Daoy (cell line): ENCODE measurements around the gene ARHGAP8. TPM values are rescaled to one million over a fixed set of nuclear protein-coding genes. Genes with fewer than 3 reads are reported as not detected.
"Not testable (repeated sequence)": the region's sequence is repeated elsewhere in the genome, so short reads cannot be mapped to it uniquely, and the experiment has no call there.

Experiments
- DNase-seq: peaks from one replicate; pipeline ENCODE4 v3.0.0-alpha.2; 2015; ENCODE audit warnings: low read depth
- total RNA-seq: library from RNA; depleted of rRNA; stranded (reverse); fragments of >200 nt; shearing (Covaris generic); gene quantifications from 2 replicates; pipeline ENCODE4 v1.2.3, GENCODE V29; 2014

ARHGAP8 gene
- total RNA-seq, 1 experiment from 2014 or later: 4.6 TPM

DNA sequence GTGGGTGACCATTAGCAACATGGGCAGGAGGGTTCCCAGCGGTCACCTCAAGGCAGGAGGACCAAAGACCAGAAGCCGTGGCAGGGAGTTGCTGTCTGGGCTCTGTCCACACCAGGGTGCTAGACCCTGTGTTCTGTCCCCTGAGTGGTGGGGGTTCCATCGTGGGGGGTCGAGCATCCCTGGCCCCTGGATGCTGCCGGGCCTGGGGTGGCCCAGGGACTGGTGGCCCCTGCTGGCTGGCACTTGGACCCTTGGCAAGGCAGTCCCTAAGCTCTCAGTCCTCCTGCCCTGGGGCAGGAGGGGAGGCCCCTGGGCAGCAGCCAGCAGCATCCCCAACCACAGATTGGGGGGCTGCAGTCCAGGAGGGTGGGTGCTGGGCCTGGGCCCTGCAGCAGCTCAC lies 13.4 kb upstream of the ARHGAP8 start:
- DNase-seq: no peak

DNA sequence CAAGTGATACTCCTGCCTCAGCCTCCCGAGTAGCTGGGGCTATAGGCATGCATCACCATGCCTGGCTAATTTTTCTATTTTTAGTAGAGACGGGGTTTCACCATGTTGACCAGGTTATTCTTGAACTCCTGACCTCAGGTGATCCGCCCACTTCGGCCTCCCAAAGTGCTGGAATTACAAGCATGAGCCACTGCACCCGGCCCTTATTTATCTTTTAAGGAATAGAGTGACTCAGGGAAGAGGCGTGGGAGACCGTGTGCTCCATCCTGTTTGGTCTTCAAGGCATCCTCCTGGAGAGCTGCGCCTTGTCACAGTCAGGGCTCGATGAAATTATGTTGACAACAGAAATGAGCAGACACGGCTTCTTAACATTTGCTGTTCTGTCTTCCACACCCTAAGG lies 12.7 kb upstream of the ARHGAP8 start:
- DNase-seq: peak; percentile 81

GRCh38 chr22:44740307-44740706 lies 12.1 kb upstream of the ARHGAP8 start:
- DNase-seq: no peak

- DNase-seq: no peak
Measured at GRCh38 chr22:44741929-44742328, 10.4 kb upstream of the ARHGAP8 start.

DNA sequence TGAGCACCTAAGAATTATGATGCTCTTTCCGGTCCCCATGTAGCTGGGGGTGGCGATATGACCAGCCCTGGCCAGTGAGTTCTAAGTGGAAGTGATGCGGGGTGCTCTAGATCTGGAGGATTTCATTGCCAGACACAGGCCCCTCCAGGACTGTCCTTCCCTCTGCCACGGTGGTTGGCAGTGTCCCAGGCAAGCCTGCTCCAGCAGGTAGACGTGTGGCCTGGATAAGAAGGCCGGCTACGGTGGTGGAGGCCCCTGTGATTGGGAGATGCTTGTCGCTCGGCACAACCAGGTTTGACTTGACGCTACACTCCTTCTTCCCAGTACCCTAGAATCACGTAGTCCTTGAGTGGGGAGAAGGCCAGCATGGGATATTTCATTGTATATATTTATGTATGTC lies 9.1 kb upstream of the ARHGAP8 start:
- no peak for DNase-seq

DNA sequence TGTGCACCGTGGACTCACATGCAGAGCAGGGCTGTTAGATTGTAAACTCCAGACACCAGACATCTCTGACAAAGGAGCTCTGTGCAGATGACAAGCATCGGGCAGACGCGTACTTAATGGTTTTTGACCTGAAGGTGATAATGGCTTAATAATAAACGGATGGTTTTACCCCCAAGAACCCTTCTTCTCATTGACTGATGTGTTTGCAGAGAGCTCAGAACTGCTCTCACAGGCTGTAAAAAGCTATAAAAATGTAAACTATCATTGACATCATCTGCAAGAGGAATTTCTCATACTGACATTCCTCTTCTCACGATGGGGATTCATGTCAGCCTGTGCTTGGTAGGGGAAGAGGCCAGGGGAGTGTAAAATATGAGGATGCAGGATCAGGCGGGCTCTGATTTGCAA lies 8.6 kb upstream of the ARHGAP8 start:
- no peak for DNase-seq

DNA sequence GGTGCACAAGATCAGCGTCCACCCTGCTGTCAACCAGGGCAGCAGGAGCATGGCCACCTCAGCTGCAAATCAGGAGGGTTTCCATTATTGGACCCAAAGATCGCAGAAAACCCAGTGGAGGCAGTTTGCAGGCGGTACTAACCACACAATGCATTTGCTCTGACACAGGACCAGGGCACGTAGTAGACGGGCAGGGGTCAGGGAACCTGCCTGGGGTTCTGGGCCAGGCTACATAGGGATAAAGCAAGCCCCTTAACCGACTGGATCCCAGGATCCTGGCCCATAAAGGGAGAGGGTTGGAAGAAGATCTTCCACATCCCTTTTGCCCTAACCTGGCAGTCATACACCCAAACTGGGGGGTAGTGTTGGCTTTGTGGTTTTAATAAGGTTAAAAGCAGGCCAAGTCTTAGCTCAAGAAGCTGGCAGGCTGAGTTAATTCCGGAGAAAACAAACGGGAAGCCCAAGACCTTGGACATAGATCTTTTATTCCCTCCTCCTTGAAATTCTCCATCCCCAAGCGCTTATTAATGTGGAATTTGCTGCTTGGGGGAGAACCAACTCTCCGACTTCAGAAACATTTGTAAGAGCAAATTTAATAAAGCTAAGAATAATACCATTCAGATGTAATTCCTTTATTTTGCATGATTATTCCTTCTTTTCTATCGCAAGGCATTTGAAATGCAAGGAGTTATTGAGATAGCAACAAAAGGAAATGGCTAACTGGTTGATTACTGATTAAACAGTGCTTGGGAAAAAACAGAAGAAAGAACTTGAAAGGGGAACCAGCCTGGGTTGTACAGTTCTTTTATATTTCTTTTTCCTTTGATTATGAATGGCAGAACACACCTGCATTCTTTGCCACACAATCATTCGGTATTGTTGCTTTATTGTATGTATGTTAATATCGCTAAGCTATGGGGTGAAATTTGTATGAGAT lies 6.3 kb upstream of the ARHGAP8 start:
- DNase-seq: no peak

- DNase-seq: not testable (repeated sequence)
Measured at GRCh38 chr22:44747784-44748127, 4.6 kb upstream of the ARHGAP8 start.

- DNase-seq: no peak
Measured at GRCh38 chr22:44748524-44748923, 3.9 kb upstream of the ARHGAP8 start.

- DNase-seq: no peak
Measured at GRCh38 chr22:44750481-44750880, 1.9 kb upstream of the ARHGAP8 start.

DNA sequence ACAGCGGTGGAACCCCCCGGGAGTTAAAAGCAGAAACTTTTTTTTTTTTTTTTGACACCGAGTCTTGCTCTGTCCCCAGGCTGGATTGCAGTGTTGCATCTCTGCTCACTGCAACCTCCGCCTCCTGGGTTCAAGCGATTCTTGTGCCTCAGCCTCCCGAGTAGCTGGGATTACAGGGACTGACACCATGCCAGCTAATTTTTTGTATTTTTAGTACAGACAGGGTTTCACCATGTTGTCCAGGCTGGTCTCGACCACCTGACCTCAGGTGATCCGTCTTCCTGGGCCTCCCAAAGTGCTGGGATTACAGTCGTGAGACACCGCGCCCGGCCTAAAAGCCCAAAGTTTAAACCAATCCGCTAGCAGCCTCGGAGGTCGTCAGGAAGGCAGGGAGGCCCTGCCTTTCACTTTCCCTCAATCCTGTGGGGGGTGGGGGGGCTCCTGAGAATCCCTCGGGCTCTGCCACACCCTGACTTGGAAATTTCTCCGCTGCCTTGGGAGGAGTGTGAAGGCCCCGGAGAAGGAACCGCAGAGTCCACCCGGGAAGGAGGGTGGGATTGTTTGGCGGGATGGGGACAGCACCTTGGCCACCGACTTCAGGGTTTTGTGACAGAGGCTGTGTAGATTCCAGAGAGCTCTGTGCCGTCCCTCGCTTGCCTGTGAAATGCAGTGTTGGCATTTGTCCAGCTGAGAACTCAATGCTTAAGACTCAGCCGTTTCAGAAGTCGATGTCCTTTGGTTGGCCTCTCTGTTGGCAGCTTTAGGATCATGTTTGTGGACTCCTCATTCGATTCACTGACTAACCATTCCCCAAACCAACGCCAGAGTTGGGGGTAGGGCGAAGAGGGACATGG lies 1.0 kb downstream of the ARHGAP8 start:
- peak; percentile 68 for DNase-seq

DNA sequence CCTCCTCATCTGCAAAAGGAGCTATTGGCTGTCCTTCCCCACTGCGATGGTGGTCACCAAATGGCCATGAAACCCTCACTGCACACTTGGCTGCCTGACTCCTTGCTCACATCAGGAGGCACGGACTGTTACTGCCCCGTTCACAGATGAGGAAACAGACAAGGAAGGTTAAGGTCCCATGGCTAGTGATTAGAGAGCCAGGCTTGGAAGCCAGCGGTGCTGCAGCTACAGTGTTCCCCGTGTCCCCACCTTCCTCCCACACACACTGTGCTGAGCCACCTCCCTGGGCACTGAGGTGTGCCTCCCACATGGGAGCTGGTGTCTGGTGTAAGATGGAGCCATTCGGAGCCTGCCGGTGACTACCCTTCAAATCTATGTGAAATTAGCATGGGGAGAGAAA lies 2.6 kb downstream of the ARHGAP8 start:
- no peak for DNase-seq

- DNase-seq: no peak
Measured at GRCh38 chr22:44755417-44755816, 3.0 kb downstream of the ARHGAP8 start.

DNA sequence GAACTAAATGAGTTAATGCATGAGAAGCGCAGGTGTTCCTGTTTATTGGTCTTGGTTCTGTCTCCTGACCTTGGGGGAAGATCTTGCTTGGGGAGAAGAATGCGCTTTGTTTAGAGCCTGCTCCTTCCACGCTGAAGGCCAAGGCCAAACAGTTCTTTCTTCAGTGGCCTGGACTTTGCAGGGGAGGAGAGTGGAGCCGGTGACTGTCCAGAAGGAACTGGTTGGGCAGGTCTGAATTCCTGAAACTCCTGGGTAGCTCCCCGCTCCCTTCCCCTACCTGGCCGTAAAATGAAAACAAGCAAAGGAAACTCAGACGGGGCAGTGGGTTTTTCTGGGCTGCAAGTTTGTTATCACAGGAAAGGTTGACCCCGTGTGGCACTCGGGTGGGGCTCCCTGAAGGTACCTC lies 3.6 kb downstream of the ARHGAP8 start:
- DNase-seq: no peak

- DNase-seq: peak; percentile 72
Measured at GRCh38 chr22:44758344-44758973, 6.1 kb downstream of the ARHGAP8 start.

DNA sequence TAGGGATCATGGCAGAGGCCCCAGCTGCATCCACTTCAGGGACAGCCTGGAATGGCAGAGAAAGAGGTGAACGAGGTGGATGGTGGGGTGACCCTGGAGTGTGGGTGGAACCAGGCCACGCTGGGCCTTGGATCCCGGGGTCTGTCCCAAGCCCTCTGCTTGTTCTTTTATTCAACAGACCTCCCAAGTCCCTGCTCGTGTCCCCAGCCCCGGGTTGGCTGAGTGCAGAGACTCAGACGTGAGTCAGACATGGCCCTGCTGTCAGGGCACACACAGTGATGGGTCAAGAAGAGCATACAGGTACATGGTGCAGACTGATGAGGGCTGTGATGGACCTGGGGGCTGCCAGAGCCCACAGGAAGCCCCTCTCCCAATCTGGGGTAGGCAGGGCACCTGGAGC lies 6.6 kb downstream of the ARHGAP8 start:
- no peak for DNase-seq

DNA sequence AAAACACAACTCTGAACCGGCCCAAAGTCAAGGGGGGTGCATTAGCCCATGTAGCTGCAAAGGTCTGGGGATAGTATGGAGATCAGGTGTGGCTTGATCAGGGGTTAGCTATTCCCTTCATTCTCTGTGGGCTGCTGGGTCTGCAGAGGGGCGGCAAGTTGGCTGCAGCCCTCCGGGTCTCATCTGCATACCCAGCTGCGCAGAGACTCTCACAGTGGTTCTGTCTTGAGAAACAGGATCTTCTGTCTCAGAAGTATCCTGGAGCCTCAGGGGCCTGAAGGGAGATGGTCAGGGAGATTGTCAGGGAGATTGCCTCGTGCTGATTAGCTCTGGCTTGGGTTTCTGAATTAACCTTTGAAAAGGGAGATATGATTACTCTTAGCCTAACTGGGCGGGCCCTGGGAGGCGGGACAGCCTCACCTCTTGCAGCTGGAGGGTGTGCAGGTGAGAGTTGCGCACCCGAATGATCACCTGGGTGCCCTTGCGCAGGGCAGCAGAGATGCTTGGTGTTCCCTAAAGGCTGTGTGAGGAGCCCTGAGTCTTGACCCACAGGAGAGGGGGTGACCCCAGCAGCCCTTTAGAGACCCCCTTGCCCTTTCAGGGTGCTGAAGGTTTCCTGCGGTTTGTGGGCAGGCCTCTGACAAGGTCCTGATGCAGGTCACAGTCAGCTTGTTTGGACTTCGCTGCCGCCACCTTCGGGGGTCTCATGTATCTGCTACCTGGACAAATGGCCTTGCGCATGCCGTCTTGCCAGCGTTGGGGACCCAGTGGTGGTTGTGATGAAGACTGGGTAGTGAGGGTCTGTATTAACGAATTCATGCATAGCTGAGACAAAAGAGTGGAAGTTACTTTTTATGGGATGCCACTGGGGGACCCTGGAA lies 7.3 kb downstream of the ARHGAP8 start:
- DNase-seq: no peak

GRCh38 chr22:44760476-44760875 lies 8.1 kb downstream of the ARHGAP8 start:
- DNase-seq: no peak

DNA sequence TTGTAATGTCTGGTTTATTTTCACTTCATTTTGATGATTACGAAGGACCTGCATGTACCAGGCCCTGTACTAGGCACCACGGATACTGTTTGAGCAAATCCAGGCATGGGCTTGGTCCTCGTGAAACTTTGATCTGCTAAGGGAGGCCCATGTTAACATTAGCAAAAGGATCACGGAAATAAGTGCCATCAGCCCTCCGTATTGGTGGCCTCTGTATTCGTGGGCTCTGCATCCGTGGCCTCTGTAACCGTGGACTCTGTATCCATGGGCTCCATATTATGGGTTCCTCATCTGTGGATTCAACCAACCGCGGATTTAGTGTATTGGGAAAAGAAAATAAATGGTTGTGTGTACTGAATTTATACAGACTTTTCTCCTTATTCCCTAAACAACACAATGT lies 8.7 kb downstream of the ARHGAP8 start:
- DNase-seq: no peak

DNA sequence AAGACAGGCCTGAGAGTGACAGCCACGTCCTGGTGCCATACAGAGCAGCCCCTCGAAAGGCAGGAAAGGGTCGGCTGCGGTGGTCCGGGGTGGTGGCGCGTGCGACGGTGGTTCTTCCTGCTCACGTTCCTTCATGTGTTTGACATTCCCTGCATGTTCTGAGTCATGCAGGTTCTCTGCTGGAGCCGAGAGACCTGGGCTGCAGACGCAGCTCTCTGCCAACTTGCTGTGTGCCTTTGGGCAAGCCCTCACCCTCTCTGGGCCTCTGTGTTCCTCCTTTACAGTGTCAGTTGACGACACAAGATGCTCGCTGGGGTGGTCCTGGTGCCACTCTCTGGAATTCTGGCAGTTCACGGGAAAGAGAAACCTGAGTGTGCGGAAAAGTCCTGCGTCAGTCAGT lies 12.0 kb downstream of the ARHGAP8 start:
- DNase-seq: no peak

GRCh38 chr22:44764974-44765373 lies 12.6 kb downstream of the ARHGAP8 start:
- DNase-seq: no peak
